H1 (cell line): ENCODE measurements around the gene DYNC2H1. TPM values are rescaled to one million over a fixed set of nuclear protein-coding genes. Genes with fewer than 3 reads are reported as not detected.

Source experiments
- CTCF ChIA-PET: fragments of 300-600 bp; sonication (Branson Sonifier 250); formaldehyde crosslinking; loops from one replicate; lab custom pipeline; 2021; ENCODE audit not compliant: partially characterized antibody; lab: Charles Lee
- POLR2A ChIA-PET: fragments of 300-600 bp; sonication (Branson Sonifier 250); formaldehyde crosslinking; loops from one replicate; lab custom pipeline; 2021; ENCODE audit warnings: inconsistent platforms; ENCODE audit not compliant: partially characterized antibody; lab: Charles Lee
- DNase-seq, 2 experiments: peaks; one replicate each; pipeline versions ENCODE4 v3.0.0 to v3.0.0-alpha.2; 2010 to 2022; ENCODE audit warnings: low spot score in 2 of 2, low read depth in 1 of 2, mixed read lengths in 1 of 2
- FAIRE-seq: peaks from 2 replicates; lab custom pipeline; 2011; peaks lifted over from hg19 to GRCh38; lab: Jason Lieb, UNC
- H2AFZ ChIP-seq: 2 replicates; pipeline ENCODE4 v1.8.1; 2012; ENCODE audit warnings: low read length, inconsistent platforms
- H2AK5ac ChIP-seq: 2 replicates; pipeline ENCODE4 v1.6.1; 2013; ENCODE audit warnings: low read depth, low read length
- H2BK120ac ChIP-seq: replicated peaks from 2 replicates; pipeline ENCODE3; 2013; ENCODE audit warnings: low read depth, low read length, inconsistent platforms
- H2BK12ac ChIP-seq: 2 replicates; pipeline ENCODE4 v1.6.1; 2013; ENCODE audit warnings: low read depth, low read length
- H2BK15ac ChIP-seq: 2 replicates; pipeline ENCODE4 v1.6.1; 2013; ENCODE audit warnings: low read length
- H2BK20ac ChIP-seq: 2 replicates; pipeline ENCODE4 v1.6.1; 2013; ENCODE audit warnings: low read length
- H2BK5ac ChIP-seq: 2 replicates; pipeline ENCODE4 v1.6.1; 2013; ENCODE audit warnings: low read depth, low read length
- H3K14ac ChIP-seq: 2 replicates; pipeline ENCODE4 v1.6.1; 2013; ENCODE audit warnings: inconsistent platforms; ENCODE audit not compliant: insufficient read length
- H3K18ac ChIP-seq: 2 replicates; pipeline ENCODE4 v1.6.1; 2013; ENCODE audit warnings: low read length; ENCODE audit errors: extremely low read depth
- H3K23ac ChIP-seq: 2 replicates; pipeline ENCODE4 v1.6.1; 2013; ENCODE audit warnings: inconsistent platforms; ENCODE audit not compliant: insufficient read length
- H3K23me2 ChIP-seq: 2 replicates; pipeline ENCODE4 v1.6.1; 2013; ENCODE audit warnings: low read depth, low read length
- H3K27ac ChIP-seq: 2 replicates; pipeline ENCODE4 v1.6.1; 2011; ENCODE audit warnings: low read depth, low read length, inconsistent platforms
- H3K27me3 ChIP-seq, 4 experiments: replicated peaks in 1 of 4; 1 replicate in 1 of 4; 2 replicates in 3 of 4; pipeline versions ENCODE4 v1.6.1 to v1.8.1; 2011 to 2013; ENCODE audit warnings: low read length in 3 of 4, mild to moderate bottlenecking in 3 of 4, inconsistent platforms in 2 of 4, mixed read lengths in 2 of 4, moderate library complexity in 1 of 4; ENCODE audit not compliant: control insufficient read depth in 3 of 4, insufficient read depth in 3 of 4; ENCODE audit errors: extremely low read depth in 1 of 4
- H3K36me3 ChIP-seq, 4 experiments: 2 replicates each; pipeline versions ENCODE4 v1.6.1 to v1.8.1; 2011 to 2013; ENCODE audit warnings: mild to moderate bottlenecking in 4 of 4, low read length in 3 of 4, moderate library complexity in 2 of 4, control low read depth in 1 of 4, inconsistent platforms in 1 of 4; ENCODE audit not compliant: insufficient read depth in 4 of 4, control insufficient read depth in 2 of 4
- H3K4ac ChIP-seq: replicated peaks from 2 replicates; pipeline ENCODE3; 2013; ENCODE audit warnings: low read length, low read depth, mixed read lengths, inconsistent platforms; ENCODE audit not compliant: insufficient read length
- H3K4me1 ChIP-seq, 4 experiments: replicated peaks in 1 of 4; 1 replicate in 1 of 4; 2 replicates in 3 of 4; pipeline versions ENCODE4 v1.6.1 to v1.8.1; 2011 to 2013; ENCODE audit warnings: low read length in 3 of 4, inconsistent platforms in 2 of 4, mixed read lengths in 1 of 4; ENCODE audit not compliant: insufficient read depth in 4 of 4, control insufficient read depth in 3 of 4
- H3K4me2 ChIP-seq, 2 experiments: 2 replicates each; pipeline versions ENCODE4 v1.6.1 to v1.8.1; 2011 to 2013; ENCODE audit warnings: low read depth in 2 of 2, low read length in 2 of 2, control low read depth in 1 of 2, inconsistent platforms in 1 of 2, mild to moderate bottlenecking in 1 of 2; ENCODE audit not compliant: insufficient read depth in 1 of 2
- H3K4me3 ChIP-seq, 4 experiments: fragments of 200-600, 300-600 bp in 1 of 4; sonication (generic), shearing (Covaris generic), sonication (Bioruptor Twin) in 1 of 4; 2 replicates each; pipeline versions ENCODE4 v1.5.1 to v1.8.1; 2011 to 2016; ENCODE audit warnings: low read length in 4 of 4, low read depth in 3 of 4, control low read depth in 2 of 4, inconsistent platforms in 2 of 4, mild to moderate bottlenecking in 2 of 4, mixed read lengths in 1 of 4, moderate library complexity in 1 of 4; ENCODE audit not compliant: insufficient read depth in 2 of 4; ENCODE audit errors: extremely low read depth in 1 of 4
- H3K56ac ChIP-seq: replicated peaks from 2 replicates; pipeline ENCODE3; 2013; ENCODE audit warnings: low read depth, mild to moderate bottlenecking, mixed read lengths, low read length, inconsistent platforms; ENCODE audit not compliant: insufficient read length
- H3K79me1 ChIP-seq: 2 replicates; pipeline ENCODE4 v1.6.1; 2013; ENCODE audit warnings: low read depth, low read length, control low read depth
- H3K79me2 ChIP-seq, 2 experiments: 2 replicates each; pipeline versions ENCODE4 v1.6.1 to v1.8.1; 2012 to 2013; ENCODE audit warnings: low read length in 2 of 2, mild to moderate bottlenecking in 2 of 2, inconsistent platforms in 1 of 2; ENCODE audit not compliant: insufficient read depth in 2 of 2, control insufficient read depth in 1 of 2
- H3K9ac ChIP-seq, 4 experiments: replicated peaks in 1 of 4; 1 replicate in 1 of 4; 2 replicates in 3 of 4; pipeline versions ENCODE4 v1.6.1 to v1.8.1; 2011 to 2013; ENCODE audit warnings: low read depth in 3 of 4, low read length in 3 of 4, control low read depth in 2 of 4, mild to moderate bottlenecking in 2 of 4, moderate library complexity in 2 of 4, inconsistent platforms in 1 of 4; ENCODE audit errors: extremely low read depth in 1 of 4
- H3K9me3 ChIP-seq, 2 experiments: 2 replicates each; pipeline versions ENCODE4 v1.6.1 to v1.8.1; 2012 to 2013; ENCODE audit warnings: mild to moderate bottlenecking in 2 of 2, moderate library complexity in 2 of 2, control low read depth in 1 of 2, inconsistent platforms in 1 of 2, low read depth in 1 of 2, low read length in 1 of 2, mixed read lengths in 1 of 2; ENCODE audit not compliant: insufficient read depth in 2 of 2
- H4K20me1 ChIP-seq, 2 experiments: replicated peaks in 1 of 2; 2 replicates each; pipeline versions ENCODE3 to v1.8.1; 2011 to 2013; ENCODE audit warnings: inconsistent platforms in 2 of 2, low read length in 2 of 2, mild to moderate bottlenecking in 1 of 2; ENCODE audit not compliant: insufficient read depth in 2 of 2, control insufficient read depth in 1 of 2
- H4K5ac ChIP-seq: 2 replicates; pipeline ENCODE4 v1.6.1; 2013; ENCODE audit warnings: low read length, low read depth, mixed read lengths, inconsistent platforms; ENCODE audit not compliant: insufficient read length
- H4K8ac ChIP-seq: 2 replicates; pipeline ENCODE4 v1.8.0; 2013; ENCODE audit warnings: mild to moderate bottlenecking, moderate library complexity, low read length, inconsistent platforms; ENCODE audit not compliant: insufficient read depth; ENCODE audit errors: extremely low read depth
- H4K91ac ChIP-seq: replicated peaks from 2 replicates; pipeline ENCODE3; 2013; ENCODE audit warnings: low read length, mixed read lengths, inconsistent platforms; ENCODE audit not compliant: insufficient read length
- JUN ChIP-seq: IDR thresholded peaks from 2 replicates; pipeline ENCODE4 v1.6.1; 2011; ENCODE audit warnings: low read depth, mild to moderate bottlenecking, improper control_type of control experiment, low read length
- KDM5A ChIP-seq: fragments of 200-600 bp; IDR thresholded peaks from 2 replicates; pipeline ENCODE4 v1.7.1; 2012; ENCODE audit warnings: mild to moderate bottlenecking, low read length, inconsistent platforms, mixed read lengths
- POLR2A ChIP-seq, 2 experiments: IDR thresholded peaks; 1 replicate in 1 of 2; 2 replicates in 1 of 2; pipeline ENCODE4 v1.6.1; 2011; ENCODE audit warnings: low read depth in 2 of 2, low read length in 2 of 2, mild to moderate bottlenecking in 2 of 2; ENCODE audit errors: control extremely low read depth in 1 of 2
- RBBP5 ChIP-seq: IDR thresholded peaks from 2 replicates; pipeline ENCODE4 v1.7.1; 2012; ENCODE audit warnings: low read depth, mild to moderate bottlenecking, inconsistent platforms, low read length, moderate library complexity, borderline replicate concordance
- RFX5 ChIP-seq: IDR thresholded peaks from 2 replicates; pipeline ENCODE4 v1.6.1; 2011; ENCODE audit warnings: low read depth, low read length, improper control_type of control experiment, borderline replicate concordance
- SAP30 ChIP-seq: fragments of 300-600 bp; sonication (generic); IDR thresholded peaks from 2 replicates; pipeline ENCODE4 v1.7.1; 2012; ENCODE audit warnings: low read length, moderate library complexity, mild to moderate bottlenecking, inconsistent platforms; ENCODE audit not compliant: insufficient read depth, insufficient replicate concordance
- SIN3A ChIP-seq, 2 experiments: IDR thresholded peaks in 1 of 2; conservative IDR thresholded peaks in 1 of 2; 2 replicates each; pipeline ENCODE4 v1.6.1; 2011 to 2012; ENCODE audit warnings: low read length in 2 of 2, improper control_type of control experiment in 1 of 2, low read depth in 1 of 2, mild to moderate bottlenecking in 1 of 2
- SIX5 ChIP-seq: IDR thresholded peaks from 2 replicates; pipeline ENCODE4 v1.6.1; 2011; ENCODE audit warnings: mild to moderate bottlenecking, low read depth, low read length
- SP2 ChIP-seq: IDR thresholded peaks from 2 replicates; pipeline ENCODE4 v1.6.1; 2012; ENCODE audit warnings: mild to moderate bottlenecking, low read length, inconsistent platforms
- SUZ12 ChIP-seq: fragments of 200-600 bp; sonication (generic); IDR thresholded peaks from 2 replicates; pipeline ENCODE4 v1.6.1; 2012; ENCODE audit warnings: mild to moderate bottlenecking, inconsistent platforms, low read length, moderate library complexity, mixed read lengths
- TAF1 ChIP-seq: IDR thresholded peaks from 2 replicates; pipeline ENCODE4 v1.6.1; 2011; ENCODE audit warnings: mild to moderate bottlenecking, low read depth, low read length
- WGBS, 2 experiments: shearing (Covaris generic) in 1 of 2; methylation state at CpG; one replicate each; pipeline versions ENCODE4 v1.1.6 to v1.1.7; 2013 to 2015; ENCODE audit warnings: low lambda C conversion rate in 2 of 2, mixed read lengths in 2 of 2, inconsistent platforms in 1 of 2, low coverage in 1 of 2, missing lambda C conversion rate in 1 of 2; ENCODE audit not compliant: insufficient replicate concordance in 2 of 2, insufficient coverage in 1 of 2, insufficient read length in 1 of 2; ENCODE audit errors: extremely low coverage in 1 of 2, missing lambda C conversion rate in 1 of 2; 5-methylcytosine and 5-hydroxymethylcytosine counted together
- polyA plus RNA-seq, 7 experiments: library from polyadenylated mRNA; depleted of rRNA in 3 of 7; stranded (reverse) in 5 of 7; unstranded in 2 of 7; fragments of >200 nt in 5 of 7; fragments of 200-250 nt in 2 of 7; gene quantifications; 1 replicate in 5 of 7; 2 replicates in 1 of 7; 4 replicates in 1 of 7; pipeline versions ENCODE4 v1.2.1 to v1.2.3, GENCODE V29; 2011 to 2013; ENCODE audit warnings: missing spikeins in 2 of 7, mixed read lengths in 2 of 7
- total RNA-seq: library from RNA; stranded (reverse); fragmentation: NEBNext Ultra II Directional; extraction: Animal tissue kit (Norgen Biotek cat#: 25700); gene quantifications from 2 replicates; pipeline ENCODE4 v1.2.1, GENCODE V29; 2021
- TF ChIP-seq, protein P1 (sequence below), 3 experiments: IDR thresholded peaks; 1 replicate in 2 of 3; 2 replicates in 1 of 3; pipeline versions ENCODE4 v1.5.1 to v1.6.1; 2011; ENCODE audit warnings: low read length in 3 of 3, mild to moderate bottlenecking in 3 of 3, inconsistent platforms in 2 of 3, low read depth in 1 of 3, moderate library complexity in 1 of 3; ENCODE audit not compliant: insufficient read depth in 1 of 3; ENCODE audit errors: control extremely low read depth in 1 of 3

DYNC2H1 gene
- total and polyA plus RNA-seq, 2 of the 8 experiments (the other 6 are each of a cell fraction or from before 2014, with no cell fraction given), result 6.2 to 12.0 TPM

DNA sequence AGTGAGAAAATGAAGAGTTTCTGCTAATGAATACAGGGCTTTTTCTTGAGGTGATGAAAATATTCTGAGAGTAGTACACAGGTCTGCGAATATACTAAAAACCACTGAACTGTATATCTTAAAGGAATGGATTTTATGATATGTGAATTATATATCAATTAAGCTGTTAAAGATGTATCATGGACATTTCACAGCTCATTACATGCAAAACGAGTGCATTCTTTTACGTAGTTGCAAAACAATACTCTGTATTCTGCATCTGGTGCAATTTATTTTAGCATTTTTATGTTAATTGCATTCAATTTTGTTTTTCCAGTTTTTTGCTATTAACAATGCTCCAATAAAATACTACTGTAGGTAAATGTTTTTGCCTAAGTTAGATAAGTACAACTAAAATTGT is 411.6 kb downstream of the DYNC2H1 start:
- ChIA-PET CTCF (interaction anchor here (1.1 kb wide), 1 partner anchor 25 kb away, joined by 3 read pairs; no protein-coding TSS in a partner anchor), POLR2A (no interaction called here)
- Histone ChIP-seq H2BK5ac (no peak overlapping the region), H3K4me3 (no peak overlapping the region), H2BK120ac (no peak overlapping the region), H4K8ac (no peak overlapping the region), H2BK12ac (no peak overlapping the region), H2BK20ac (no peak overlapping the region), H3K9ac (no peak overlapping the region), H4K91ac (no peak overlapping the region), H3K27me3 (no peaks in the 10 kb centered on the region), H3K14ac (no peak overlapping the region), H3K4me1 (no peaks in the 10 kb centered on the region), H3K23ac (no peak overlapping the region), H3K79me1 (no peaks in the 10 kb centered on the region), H3K36me3 (no peaks in the 10 kb centered on the region), H3K9me3 (no peaks in the 10 kb centered on the region), H3K27ac (no peak overlapping the region), H4K5ac (no peak overlapping the region), H2BK15ac (no peak overlapping the region), H3K4me2 (no peak overlapping the region), H3K4ac (no peak overlapping the region), H3K56ac (no peak overlapping the region), H3K18ac (no peak overlapping the region), H3K23me2 (no peaks in the 10 kb centered on the region), H2AFZ (no peak overlapping the region), H2AK5ac (no peak overlapping the region), H3K79me2 (no peaks in the 10 kb centered on the region), H4K20me1 (no peaks in the 10 kb centered on the region)
- TF ChIP-seq RFX5 (no peak), SIN3A (conservative IDR thresholded peaks at IDR 0.05 in 1 of 2, IDR thresholded peaks at IDR 0.05 in 1 of 2; ENCODE audit: low read depth in 1 of 2, low read length in 2 of 2) (no peak), SAP30 (no peak), POLR2A (IDR thresholded peaks at IDR 0.05; ENCODE audit: control extremely low read depth in 1 of 2, low read depth in 2 of 2, low read length in 2 of 2) (no peak), KDM5A (no peak), RBBP5 (no peak), JUN (no peak), TAF1 (no peak), SP2 (no peak), SUZ12 (no peak), SIX5 (no peak)
- TF ChIP-seq, protein P1, sequence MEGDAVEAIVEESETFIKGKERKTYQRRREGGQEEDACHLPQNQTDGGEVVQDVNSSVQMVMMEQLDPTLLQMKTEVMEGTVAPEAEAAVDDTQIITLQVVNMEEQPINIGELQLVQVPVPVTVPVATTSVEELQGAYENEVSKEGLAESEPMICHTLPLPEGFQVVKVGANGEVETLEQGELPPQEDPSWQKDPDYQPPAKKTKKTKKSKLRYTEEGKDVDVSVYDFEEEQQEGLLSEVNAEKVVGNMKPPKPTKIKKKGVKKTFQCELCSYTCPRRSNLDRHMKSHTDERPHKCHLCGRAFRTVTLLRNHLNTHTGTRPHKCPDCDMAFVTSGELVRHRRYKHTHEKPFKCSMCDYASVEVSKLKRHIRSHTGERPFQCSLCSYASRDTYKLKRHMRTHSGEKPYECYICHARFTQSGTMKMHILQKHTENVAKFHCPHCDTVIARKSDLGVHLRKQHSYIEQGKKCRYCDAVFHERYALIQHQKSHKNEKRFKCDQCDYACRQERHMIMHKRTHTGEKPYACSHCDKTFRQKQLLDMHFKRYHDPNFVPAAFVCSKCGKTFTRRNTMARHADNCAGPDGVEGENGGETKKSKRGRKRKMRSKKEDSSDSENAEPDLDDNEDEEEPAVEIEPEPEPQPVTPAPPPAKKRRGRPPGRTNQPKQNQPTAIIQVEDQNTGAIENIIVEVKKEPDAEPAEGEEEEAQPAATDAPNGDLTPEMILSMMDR (IDR thresholded peaks at IDR 0.05; ENCODE audit: control extremely low read depth in 1 of 3, insufficient read depth in 1 of 3, low read depth in 1 of 3, low read length in 3 of 3), result no peak
- 92% methylated on average over 3 of the region's 3 CpGs; no CpG with 5 or more reads in 1 of the 2 experiments for WGBS, 2 experiments
- DNase-seq (no peak), FAIRE-seq (no peak)
